Tibial nerve (tissue), 4 donors: ENCODE data around the gene IPMK.

Source experiments
- EP300 ChIP-seq, 2 donors: sonication (generic); formaldehyde crosslinking; IDR thresholded peaks; one replicate each; pipeline ENCODE4 v1.6.1; 2017; ENCODE audit warnings: antibody characterized with exemption in 2 of 2, mild to moderate bottlenecking in 1 of 2
- POLR2A ChIP-seq, 2 donors: fragments of 450-650 bp; IDR thresholded peaks; one replicate each; pipeline ENCODE4 v1.6.1; 2017; ENCODE audit warnings: antibody characterized with exemption in 2 of 2, mild to moderate bottlenecking in 2 of 2, moderate library complexity in 2 of 2
- TF ChIP-seq, protein P1 (sequence below), 5 experiments: fragments of 200-600 bp in 3 of 5; fragments of 450-650 bp in 2 of 5; sonication (generic) in 3 of 5; IDR thresholded peaks; one replicate each; pipeline ENCODE4 v1.5.1; 2016 to 2019; ENCODE audit warnings: antibody characterized with exemption in 5 of 5, mild to moderate bottlenecking in 3 of 5, moderate library complexity in 2 of 5

DNA sequence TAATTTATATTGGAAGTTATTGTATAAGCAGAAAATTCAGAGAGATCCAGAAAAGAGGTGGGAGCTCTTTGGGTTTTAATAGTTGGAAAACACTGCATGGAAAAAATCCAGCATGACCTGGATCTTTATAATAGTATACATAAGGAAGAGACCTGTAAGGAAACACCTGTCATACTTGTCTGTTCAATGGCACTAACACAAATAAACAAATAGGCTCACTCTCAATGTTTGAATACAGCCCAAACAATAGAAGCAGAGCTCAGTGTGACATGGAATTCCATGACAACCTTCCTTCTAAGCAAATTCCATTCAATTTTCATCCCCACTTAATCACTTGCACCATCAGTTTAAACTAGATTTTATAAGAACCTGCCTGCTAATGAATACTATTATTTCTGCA is 33.0 kb upstream of the IPMK start:
- TF ChIP-seq, protein P1, sequence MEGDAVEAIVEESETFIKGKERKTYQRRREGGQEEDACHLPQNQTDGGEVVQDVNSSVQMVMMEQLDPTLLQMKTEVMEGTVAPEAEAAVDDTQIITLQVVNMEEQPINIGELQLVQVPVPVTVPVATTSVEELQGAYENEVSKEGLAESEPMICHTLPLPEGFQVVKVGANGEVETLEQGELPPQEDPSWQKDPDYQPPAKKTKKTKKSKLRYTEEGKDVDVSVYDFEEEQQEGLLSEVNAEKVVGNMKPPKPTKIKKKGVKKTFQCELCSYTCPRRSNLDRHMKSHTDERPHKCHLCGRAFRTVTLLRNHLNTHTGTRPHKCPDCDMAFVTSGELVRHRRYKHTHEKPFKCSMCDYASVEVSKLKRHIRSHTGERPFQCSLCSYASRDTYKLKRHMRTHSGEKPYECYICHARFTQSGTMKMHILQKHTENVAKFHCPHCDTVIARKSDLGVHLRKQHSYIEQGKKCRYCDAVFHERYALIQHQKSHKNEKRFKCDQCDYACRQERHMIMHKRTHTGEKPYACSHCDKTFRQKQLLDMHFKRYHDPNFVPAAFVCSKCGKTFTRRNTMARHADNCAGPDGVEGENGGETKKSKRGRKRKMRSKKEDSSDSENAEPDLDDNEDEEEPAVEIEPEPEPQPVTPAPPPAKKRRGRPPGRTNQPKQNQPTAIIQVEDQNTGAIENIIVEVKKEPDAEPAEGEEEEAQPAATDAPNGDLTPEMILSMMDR (IDR thresholded peaks at IDR 0.05) = no peak
- TF ChIP-seq POLR2A (IDR thresholded peaks at IDR 0.05) = no peak
- no peak for TF ChIP-seq EP300 (IDR thresholded peaks at IDR 0.05)
